Islet of Langerhans (tissue), 1 donor: ENCODE data around the gene FNDC1.

Source experiments
- FAIRE-seq: peaks from one replicate; lab custom pipeline; 2011; peaks lifted over from hg19 to GRCh38; lab: Jason Lieb, UNC

The FNDC1 gene

GRCh38 chr6:159212525-159213280, 43.5 kb downstream of the FNDC1 start:
- no peak for FAIRE-seq

DNA sequence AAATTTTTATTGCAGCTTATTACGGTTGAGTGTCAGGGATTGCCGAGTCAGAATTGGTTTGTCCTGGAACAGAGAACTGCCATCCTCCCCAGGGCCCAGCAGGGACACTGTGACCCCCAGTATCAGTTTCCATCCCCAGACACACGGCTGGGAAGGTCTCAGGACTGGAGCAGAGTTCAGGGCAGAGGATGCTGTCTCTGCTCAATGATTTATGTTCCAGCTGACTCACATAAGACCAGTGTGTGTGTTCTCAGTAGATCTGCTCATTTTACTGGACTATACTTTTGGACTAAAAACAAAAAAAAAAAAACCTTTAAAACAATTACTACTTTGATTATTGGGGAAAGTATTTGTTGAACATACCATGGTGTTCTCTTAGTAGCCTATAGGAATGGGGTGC, 44.2 kb downstream of the FNDC1 start:
- no peak for FAIRE-seq

- FAIRE-seq: no peak
Observed at GRCh38 chr6:159214281-159214680, 45.1 kb downstream of the FNDC1 start.

DNA sequence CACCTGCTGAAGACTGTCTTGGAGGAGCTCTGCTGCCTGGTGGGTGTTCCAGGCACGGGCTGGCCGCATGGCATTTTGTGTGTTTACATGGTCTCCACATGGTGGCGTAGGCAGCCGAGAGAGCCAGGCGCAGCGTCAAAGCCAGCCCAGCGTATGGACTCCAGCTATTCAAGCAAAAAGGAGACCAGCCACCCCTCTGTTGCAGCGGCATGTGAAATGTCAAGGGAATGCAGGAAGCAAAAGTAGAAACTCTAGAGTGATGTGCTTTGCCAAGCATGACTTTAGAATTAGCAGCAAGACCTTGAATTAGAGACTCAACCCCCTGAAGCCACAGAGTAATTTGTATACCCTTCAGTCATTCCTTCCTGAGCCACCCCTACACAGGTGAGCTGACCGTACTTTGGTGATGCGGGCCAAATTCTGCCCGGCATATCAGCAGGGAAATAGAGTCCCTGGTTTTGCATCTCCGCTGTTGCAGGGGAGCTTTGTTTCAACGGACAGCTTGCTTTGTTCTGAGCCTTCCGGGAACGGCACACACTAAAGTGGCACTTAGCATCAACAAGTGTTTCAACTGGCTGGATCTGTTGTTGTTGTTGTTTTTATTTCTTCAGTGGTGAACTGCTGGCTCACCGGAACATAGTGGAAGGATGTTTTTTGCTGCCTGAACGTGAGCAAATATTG, 48.5 kb downstream of the FNDC1 start:
- no peak for FAIRE-seq

- no peak for FAIRE-seq
Observed at GRCh38 chr6:159220093-159220492, 50.9 kb downstream of the FNDC1 start.

DNA sequence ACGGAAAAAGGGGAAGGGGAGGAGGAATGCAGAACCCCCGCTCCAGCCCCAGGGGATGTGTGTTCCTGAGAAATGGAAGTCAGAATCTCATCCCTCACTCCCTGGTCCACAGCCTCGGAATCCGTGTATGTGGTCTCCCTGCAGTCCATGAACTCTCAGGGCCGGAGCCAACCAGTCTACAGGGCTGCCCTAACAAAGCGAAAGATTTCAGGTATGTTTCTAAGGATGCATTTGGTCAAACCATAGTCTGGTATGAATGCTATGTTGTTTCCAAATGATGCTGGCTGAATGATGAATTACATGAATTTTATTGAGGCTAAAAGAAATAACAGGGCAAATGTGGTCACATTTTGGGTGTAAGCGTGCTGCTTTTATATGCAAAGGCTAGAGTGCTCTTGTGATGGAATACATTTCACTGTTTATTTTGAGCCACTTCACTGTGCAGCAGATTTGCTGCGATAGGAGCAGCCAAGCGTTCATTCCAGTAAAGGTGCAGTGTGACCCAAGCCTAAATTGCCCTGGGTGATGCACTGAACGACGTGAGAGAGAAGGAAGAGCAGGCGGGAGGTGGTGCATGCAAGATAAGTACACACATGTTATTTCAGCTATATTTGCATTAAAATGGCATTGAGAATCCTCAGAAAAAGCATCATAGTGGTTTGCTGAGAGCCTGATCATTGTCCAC, 52.4 kb downstream of the FNDC1 start:
- no peak for FAIRE-seq

- no peak for FAIRE-seq
Observed at GRCh38 chr6:159224452-159224851, 55.3 kb downstream of the FNDC1 start.

GRCh38 chr6:159229651-159230051, 60.5 kb downstream of the FNDC1 start:
- no peak for FAIRE-seq

DNA sequence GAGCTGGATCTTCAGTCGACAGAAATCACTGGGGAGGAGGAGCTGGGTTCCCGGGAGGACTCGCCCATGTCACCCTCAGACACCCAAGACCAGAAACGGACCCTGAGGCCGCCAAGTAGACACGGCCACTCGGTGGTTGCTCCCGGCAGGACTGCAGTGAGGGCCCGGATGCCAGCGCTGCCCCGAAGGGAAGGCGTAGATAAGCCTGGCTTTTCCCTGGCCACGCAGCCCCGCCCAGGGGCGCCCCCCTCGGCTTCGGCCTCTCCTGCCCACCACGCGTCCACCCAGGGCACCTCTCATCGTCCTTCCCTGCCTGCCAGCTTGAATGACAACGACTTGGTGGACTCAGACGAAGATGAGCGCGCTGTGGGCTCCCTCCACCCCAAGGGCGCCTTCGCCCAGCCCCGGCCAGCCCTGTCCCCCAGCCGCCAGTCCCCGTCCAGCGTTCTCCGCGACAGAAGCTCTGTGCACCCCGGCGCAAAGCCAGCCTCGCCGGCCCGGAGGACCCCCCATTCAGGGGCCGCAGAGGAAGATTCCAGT, 63.0 kb downstream of the FNDC1 start:
- FAIRE-seq: no peak

GRCh38 chr6:159232751-159233150, 63.6 kb downstream of the FNDC1 start:
- FAIRE-seq: no peak

DNA sequence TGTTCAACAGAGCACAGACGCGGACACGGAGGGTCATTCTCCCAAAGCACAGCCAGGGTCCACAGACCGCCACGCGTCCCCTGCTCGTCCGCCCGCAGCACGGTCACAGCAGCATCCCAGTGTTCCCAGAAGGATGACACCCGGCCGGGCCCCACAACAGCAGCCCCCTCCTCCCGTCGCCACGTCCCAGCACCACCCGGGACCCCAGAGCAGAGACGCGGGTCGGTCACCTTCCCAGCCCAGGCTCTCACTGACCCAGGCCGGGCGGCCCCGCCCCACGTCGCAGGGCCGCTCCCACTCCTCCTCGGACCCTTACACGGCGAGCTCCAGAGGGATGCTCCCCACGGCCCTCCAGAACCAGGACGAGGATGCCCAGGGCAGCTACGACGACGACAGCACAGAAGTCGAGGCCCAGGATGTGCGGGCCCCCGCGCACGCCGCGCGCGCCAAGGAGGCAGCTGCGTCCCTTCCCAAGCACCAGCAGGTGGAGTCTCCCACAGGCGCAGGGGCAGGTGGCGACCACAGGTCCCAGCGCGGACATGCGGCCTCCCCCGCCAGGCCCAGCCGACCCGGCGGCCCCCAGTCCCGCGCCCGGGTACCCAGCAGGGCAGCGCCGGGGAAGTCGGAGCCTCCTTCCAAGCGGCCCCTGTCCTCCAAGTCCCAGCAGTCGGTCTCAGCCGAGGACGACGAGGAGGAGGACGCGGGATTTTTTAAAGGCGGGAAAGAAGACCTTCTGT, 64.3 kb downstream of the FNDC1 start:
- no peak for FAIRE-seq

DNA sequence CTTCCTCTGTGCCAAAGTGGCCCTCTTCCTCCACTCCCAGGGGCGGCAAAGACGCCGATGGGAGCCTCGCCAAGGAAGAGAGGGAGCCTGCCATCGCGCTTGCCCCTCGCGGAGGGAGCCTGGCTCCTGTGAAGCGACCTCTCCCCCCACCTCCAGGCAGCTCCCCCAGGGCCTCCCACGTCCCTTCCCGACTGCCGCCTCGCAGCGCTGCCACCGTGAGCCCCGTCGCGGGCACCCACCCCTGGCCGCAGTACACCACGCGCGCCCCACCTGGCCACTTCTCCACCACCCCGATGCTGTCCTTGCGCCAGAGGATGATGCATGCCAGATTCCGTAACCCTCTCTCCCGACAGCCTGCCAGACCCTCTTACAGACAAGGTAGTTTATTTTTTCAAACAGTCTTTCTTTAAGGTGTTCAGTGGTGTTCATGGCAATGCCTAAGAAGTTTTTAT, 64.9 kb downstream of the FNDC1 start:
- FAIRE-seq: no peak

DNA sequence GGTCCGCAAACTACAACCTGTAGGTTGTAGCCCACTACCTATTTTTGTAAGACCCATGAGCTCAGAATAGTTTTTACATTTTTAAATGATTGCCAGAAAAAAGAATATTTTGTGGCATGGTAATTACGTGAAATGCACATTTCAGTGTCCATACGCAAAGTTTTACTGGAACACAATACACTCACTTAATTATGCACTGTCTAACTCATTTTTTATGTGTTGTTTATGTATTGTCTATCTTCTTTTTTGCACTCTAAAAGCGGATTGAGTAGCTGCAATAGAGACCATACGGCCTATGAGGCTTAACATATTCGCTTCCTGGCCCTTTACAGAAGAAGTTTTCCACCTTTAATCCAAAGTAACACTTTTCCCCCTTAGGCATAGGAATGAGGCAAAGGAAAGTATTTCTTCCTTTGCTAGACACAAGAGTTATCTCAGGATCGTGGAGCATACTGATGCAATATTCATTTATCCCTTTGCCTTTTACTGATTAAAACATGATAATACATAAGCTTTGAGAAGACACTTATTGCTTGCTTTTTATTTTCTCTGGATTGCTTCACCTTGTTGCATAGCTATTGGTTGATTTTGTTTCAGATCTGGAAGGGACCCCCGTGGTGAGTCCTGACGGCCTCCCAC, 69.8 kb downstream of the FNDC1 start:
- no peak for FAIRE-seq

- no peak for FAIRE-seq
Observed at GRCh38 chr6:159249128-159249527, 79.9 kb downstream of the FNDC1 start.

- FAIRE-seq: no peak
Observed at GRCh38 chr6:159249752-159250151, 80.6 kb downstream of the FNDC1 start.

GRCh38 chr6:159250633-159251032, 81.4 kb downstream of the FNDC1 start:
- no peak for FAIRE-seq

DNA sequence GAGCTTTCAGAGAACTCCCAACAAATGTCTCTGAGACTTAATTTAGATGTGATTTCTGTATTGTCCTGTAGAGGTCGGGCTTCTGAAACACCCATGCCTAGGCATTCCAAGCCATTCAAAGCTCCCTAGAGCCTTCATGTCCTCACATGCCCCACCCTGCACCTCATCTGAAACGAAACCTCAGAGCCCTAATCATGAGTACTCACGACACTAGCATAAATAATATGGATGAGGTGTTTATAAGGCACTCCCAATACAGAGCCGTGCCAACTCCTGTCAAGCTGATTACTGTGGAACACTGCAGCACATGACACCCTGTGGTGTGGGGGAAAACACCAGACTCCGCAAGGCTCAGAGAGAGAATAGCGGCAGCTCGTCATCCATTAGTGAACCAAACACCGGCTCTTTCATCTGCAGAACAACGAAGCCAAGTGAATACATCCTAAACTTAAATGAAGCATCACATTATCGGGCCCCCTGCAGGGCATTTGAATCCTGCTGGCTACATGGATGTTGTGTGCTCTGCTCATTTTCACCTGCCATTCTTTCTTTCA, 83.8 kb downstream of the FNDC1 start:
- FAIRE-seq: no peak

DNA sequence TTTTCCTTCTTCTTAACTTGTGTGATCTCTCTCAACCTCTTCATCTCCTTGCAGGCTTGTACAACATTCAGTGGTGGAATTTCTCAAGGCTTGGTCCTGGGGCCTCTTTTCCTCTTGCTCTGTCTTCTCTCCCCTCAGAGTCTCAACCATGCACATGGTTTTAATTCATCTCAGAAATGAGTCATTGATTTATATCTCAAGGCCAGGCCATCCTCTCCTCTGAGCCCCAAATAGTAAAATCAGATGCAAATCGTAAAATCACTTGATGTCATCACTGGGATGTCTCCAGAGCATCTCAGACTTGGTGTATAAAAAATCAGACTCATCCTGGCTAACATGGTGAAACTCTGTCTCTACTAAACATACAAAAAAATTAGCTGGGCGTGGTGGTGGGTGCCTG, 85.0 kb downstream of the FNDC1 start:
- FAIRE-seq: no peak

GRCh38 chr6:159255434-159255951, 86.3 kb downstream of the FNDC1 start:
- no peak for FAIRE-seq

GRCh38 chr6:159256128-159256527, 86.9 kb downstream of the FNDC1 start:
- FAIRE-seq: no peak

DNA sequence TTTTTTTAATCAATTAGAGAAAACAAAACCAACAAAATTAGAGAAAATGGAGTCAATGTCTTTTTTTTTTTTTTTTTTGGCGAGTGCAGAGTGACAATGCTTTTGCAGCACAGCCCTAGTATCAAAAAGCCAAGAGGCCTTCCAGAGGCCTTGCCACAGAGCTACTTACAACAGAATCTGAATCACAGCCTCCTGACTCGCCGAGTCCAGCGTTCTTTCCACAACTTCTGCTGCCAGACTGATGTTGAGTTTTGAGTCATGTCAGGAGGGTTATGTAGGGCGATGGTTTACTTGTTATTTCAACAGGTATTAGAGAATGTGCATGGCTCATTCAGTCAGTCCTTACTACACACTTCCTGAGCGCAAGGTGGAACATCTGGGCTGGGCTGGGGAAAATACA, 88.6 kb downstream of the FNDC1 start:
- FAIRE-seq: no peak
